GM08714 (cell line): ENCODE measurements around the gene TARS2.

ENCODE experiments used
- H3K4me3 ChIP-seq: fragments of 200-500 bp; sonication (Bioruptor generic); 2 replicates; pipeline ENCODE4 v1.5.1; 2014; ENCODE audit warnings: mild to moderate bottlenecking, low read length, inconsistent platforms
- ZNF274 ChIP-seq: IDR thresholded peaks from 2 replicates; pipeline ENCODE4 v1.6.1; 2012; ENCODE audit warnings: mild to moderate bottlenecking, low read depth, low read length

TARS2 gene

DNA sequence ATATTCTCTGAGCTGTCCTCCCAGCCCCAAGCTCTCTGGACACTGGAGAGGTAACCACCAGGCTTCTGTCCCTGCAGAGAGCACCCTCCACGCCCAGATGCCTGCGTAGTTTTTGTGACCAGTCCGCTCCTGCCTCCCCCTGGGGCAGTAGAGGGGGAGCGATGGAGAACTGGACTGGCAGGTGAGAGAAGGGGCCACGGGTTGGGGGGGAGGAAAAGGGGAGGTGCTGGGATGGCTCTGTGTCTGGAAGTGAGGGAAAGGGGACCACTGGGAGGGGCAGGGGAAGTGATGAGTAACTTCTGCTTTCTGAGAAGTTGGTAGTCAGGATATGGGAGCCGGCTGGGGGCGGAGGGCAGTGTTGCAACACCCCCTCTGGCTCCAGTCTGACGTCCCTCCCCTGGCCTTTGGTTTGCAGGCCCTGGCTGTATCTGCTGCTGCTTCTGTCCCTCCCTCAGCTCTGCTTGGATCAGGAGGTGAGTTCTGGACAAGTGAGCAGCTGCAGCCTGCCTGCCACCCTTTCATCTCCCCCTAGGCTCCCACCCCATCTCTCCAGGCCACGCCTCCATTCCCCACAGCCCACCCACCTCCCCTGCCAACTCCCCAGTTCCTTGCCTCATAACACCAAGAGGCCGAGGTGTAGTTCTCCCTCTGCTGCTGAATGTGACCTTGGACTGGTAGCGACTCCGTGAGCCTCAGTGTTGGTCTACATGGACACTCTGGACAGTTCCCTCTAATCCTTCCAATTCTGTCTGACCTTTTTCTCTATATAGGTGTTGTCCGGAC, 65.1 kb downstream of the TARS2 start:
- no peak overlapping the region for H3K4me3 ChIP-seq

GRCh38 chr1:150552911-150553289, 65.7 kb downstream of the TARS2 start:
- no peak overlapping the region for H3K4me3 ChIP-seq
- TF ChIP-seq ZNF274: no peak

More for the DNA sequence above, 65.1 kb downstream of the TARS2 start:
- no peak for TF ChIP-seq ZNF274

DNA sequence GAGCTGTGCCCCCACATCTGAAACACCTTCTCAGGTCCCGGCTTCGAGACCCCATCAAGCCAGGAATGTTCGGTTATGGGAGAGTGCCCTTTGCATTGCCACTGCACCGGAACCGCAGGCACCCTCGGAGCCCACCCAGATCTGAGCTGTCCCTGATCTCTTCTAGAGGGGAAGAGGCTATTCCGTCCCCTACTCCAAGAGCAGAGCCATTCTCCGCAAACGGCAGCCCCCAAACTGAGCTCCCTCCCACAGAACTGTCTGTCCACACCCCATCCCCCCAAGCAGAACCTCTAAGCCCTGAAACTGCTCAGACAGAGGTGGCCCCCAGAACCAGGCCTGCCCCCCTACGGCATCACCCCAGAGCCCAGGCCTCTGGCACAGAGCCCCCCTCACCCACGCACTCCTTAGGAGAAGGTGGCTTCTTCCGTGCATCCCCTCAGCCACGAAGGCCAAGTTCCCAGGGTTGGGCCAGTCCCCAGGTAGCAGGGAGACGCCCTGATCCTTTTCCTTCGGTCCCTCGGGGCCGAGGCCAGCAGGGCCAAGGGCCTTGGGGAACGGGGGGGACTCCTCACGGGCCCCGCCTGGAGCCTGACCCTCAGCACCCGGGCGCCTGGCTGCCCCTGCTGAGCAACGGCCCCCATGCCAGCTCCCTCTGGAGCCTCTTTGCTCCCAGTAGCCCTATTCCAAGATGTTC, 66.3 kb downstream of the TARS2 start:
- no peak for TF ChIP-seq ZNF274

DNA sequence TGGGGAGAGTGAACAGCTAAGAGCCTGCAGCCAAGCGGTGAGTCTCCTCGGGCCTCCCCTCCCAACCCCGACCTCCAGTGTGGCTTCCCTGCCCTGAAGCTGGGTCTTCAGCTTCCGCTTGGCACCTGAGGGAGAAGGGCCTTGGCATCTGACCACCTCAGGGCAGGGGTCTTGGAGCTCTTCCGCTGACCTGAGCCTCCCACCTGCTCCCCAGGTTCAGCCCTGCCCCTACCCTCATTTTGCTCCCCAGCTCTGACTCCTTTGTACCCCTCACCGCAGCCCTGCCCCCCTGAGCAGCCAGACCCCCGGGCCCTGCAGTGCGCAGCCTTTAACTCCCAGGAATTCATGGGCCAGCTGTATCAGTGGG, 66.8 kb downstream of the TARS2 start:
- no peak for TF ChIP-seq ZNF274
- no peak overlapping the region for H3K4me3 ChIP-seq

More for the DNA sequence above, 66.3 kb downstream of the TARS2 start:
- H3K4me3 ChIP-seq: no peak overlapping the region

- H3K4me3 ChIP-seq: no peak overlapping the region
- no peak for TF ChIP-seq ZNF274
Observed at GRCh38 chr1:150555198-150555970, 68.2 kb downstream of the TARS2 start.

- no peak for TF ChIP-seq ZNF274
- no peak overlapping the region for H3K4me3 ChIP-seq
Observed at GRCh38 chr1:150555971-150556865, 69.0 kb downstream of the TARS2 start.

- no peak for TF ChIP-seq ZNF274
- H3K4me3 ChIP-seq: no peak overlapping the region
Observed at GRCh38 chr1:150557065-150557600, 69.9 kb downstream of the TARS2 start.
